Activated naive CD4-positive, alpha-beta T cell treated with Interleukin-2 at 50 U/mL for 16 hours (primary cell): Measurements from ENCODE around the gene DENND4B.
"Not testable (repeated sequence)": the region's sequence is repeated elsewhere in the genome, so short reads cannot be mapped to it uniquely, and the experiment has no call there.

Experiments
- DNase-seq: peaks from one replicate; pipeline ENCODE4 v3.0.0-alpha.2; 2020

DENND4B gene

DNA sequence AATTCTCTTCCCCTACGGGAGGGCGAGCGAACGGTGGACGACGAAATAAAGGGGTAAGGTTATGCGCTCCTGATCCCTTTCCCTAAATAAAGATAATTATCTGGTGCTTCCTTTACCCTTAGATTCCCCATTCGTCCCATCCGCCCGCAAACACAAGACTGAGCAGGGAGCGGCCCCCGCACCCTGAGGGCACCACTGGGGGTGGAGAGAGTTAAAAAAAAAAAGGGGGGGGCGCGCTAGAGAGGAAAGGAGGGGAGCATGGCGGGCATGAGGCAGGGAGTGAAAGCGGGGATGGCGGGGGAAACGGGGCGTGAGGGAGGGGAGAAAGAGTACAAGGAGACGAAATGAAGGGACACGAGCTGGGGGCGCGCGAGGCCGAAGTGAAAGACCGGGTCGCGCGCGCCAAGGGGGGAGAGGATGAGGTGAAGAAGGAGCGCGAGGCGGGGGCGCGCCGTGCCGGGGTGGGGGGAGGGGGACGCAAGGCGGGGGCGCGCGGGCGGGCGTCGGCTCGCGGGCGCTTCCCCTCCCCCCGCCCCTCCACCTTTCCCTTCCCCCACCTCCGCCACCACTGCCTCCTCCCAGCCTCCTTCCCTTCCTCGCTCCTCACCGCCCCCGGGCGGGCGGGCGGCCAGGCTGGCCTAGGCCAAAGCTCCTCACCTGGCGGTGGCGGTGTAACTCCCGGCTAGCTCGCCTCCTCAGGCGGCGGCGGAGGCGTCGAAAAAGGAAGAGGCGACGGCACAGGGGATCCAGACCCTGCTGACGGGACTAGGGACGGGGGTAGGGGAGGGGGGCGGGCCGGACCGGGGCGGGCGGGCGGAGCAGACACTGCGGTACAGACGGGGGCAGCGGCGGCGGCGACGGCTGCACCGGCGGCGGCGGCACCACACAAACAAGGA lies 24.2 kb downstream of the DENND4B start:
- DNase-seq, result peak; percentile 61

DNA sequence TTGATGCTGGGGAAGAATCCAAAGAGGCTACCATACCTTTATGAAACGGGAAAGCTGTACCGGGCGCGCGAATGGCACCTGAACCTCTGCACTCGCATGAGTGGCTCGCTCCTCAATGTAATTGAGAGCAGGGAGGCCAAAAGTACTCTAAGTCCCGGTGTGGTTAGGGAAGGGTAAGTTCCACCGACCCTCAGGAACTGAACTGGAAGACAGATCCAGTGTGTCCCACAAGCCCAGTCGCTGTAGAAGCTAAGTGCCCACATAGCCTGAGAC lies 24.8 kb downstream of the DENND4B start:
- no peak for DNase-seq

DNA sequence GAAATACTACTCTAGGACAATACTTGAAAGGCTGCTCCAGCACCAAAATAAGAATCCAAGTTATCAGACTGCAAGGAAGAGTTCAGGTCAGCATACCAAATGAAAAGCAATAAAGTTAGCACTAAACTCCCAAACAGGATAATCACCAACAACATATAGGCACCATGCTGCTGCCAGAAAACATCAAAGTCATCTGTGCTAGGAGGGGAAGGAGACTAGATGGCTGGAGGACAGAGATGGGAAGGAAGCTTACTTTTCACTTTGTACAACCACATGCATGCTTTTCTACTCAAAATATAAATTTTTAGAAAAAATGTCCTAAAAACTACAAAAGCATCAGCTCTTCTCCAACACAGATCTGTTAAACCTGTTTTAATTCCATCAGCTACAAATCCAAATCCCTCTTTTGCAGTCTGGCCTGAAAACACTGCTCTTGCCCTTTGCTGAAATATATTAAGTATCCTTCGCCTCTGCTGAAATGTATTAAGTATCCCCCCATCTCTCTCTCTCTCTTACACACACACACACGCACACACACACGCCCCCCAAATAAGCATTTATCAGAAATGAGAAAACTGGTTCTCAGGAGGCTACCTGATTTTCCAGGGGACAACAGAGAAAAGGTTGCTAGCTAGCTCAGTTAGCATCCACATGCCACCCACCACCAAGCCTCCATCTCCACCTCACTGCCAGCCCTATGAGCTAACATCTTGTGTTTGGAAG lies 25.3 kb downstream of the DENND4B start:
- DNase-seq, result no peak

DNA sequence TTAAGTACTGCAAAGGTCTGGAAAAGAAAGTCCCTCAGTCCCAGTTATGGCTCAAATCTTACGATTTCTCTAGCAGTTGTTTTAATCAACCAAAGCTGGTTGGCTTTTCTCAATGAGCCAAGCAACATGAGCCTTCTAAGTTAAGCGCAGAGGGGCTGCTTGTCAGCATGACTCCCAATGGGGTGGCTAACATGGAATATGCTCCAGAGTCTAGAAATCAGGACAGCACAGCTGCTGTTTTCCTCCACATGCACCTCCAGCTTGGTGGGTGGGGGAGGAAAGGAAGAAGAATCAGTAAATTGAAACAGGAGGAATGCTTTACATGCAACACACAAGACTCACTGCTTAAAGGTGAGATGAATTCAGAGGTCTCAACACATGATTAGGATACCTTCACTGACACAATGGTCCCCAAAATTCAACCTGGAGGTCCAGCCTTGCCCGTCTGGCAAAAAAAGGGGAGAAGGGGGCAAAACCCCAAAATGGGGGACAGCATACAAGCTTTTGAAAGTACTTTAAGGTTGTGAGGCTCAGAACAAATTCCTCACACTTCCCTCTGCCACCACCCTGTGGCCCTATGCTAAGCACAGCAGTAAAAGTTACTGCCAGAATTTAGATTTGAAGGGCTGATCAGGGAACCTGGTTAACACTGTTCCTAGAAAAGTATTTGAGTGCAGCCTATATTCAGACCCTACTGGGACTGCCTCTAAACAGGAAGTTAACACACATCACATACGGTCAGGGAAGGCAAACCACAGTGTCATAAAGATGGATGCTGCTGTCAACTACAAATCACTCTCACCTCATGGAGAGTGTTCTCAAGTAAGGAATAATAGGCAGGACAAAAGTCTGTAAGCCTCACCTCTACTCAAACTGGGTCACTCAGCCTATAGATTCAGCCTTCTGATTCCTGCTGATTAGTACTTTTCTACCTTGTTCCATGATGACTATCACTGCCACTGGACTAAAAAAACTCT lies 26.4 kb downstream of the DENND4B start:
- DNase-seq, result no peak

DNA sequence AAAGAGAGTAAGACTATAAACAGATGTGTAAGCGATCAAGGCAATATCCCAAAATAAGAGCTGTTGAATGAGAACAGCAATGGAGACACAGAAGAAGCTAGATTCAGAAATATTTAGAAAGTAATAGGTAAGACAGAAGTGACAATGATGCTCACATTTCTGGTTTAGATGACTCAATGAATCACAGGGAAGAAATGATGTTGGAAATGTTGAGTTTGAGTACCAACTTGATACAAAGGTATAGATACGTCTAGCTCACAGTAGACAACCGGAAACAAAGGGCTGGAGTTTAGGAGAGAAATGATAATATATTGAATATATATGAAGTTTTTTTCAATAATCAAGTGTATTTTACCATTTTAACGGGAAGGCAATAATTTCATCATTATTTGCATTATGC lies 30.2 kb downstream of the DENND4B start:
- DNase-seq, result no peak

DNA sequence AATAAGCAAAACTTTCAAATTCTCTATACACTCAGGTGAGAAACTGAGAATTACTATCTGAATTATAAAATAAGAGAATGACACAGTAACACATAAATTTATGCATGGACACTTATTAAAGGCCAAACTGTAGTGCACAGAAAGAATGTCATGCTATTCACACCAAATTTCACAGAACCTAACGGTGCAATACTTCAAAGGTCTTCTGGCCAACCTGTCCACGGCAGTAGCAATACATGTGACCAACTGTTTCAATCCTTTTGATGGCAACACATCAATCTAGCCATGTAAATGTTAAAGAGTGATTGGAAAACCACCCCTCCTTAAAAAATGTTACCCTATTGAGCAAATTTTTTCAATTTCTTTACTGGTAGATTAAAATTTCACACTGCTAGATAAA lies 34.2 kb downstream of the DENND4B start:
- DNase-seq, result no peak

DNA sequence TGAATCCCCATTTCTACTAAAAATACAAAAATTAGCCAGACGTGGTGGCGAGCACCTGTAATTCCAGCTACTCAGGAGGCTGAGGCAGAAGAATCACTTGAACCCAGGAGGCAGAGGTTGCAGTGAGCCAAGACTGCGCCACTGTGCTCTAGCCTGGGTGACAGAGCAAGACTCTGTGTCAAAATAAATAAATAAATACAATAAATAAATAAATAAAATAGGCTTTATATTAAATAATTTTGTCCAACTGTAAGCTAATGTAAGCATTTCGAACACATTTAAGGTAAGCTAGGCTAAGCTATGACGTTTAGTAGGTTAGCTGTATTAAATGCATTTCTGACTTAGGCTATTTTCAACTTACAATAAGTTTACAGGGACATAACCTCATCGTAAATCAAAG lies 36.0 kb downstream of the DENND4B start:
- not testable (repeated sequence) for DNase-seq

DNA sequence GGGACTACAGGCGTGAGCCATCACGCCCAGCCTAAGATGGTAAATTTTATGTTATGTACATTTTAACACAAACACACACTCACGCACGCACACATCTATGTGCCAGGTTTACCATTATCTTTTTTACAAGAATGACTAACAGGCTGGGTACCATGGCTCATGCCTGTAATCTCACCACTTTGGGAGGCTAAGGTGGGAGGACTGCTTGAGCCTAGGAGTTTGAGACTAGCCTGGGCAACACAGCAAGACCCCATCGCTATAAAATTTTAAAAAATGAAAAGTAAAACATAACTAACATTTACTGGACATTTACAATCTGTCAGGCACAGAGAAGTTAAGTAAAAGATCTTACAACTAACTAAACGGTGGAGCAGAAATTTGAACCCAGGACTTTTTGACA lies 38.4 kb downstream of the DENND4B start:
- no peak for DNase-seq

DNA sequence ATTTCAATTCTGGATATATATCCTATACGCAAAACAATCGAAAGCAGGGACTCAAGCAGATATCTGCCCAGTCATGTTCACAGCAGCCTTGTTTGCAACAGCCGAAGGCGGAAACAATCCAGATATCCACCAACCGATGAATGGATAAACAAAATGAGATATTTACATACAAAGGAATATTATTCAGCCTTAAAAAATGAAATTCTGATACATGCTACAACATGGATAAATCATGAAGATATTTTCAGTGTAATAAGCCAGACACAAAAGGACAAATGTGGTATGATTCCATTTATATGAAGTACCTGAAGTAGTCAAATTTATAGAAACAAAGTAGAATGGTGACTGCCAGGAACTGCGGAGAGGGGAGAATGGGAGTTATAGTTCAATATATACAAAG lies 39.4 kb downstream of the DENND4B start:
- no peak for DNase-seq

DNA sequence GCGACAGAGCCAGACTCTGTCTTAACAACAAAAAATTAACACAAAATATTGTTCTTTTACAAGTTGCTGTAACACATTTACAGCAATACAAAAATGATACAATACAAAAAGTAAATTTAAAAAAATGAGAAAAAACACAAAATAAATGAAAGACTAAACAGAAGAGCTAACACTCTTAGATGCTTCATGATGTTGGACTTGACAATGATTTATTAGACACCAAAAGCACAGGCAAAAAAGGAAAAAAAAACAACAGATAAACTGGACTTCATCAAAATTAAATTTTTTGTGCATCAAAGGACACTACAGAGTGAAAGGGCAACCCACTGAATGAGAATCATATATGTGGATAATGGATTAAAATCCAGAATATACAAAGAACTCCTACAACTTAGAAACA lies 40.1 kb downstream of the DENND4B start:
- no peak for DNase-seq

DNA sequence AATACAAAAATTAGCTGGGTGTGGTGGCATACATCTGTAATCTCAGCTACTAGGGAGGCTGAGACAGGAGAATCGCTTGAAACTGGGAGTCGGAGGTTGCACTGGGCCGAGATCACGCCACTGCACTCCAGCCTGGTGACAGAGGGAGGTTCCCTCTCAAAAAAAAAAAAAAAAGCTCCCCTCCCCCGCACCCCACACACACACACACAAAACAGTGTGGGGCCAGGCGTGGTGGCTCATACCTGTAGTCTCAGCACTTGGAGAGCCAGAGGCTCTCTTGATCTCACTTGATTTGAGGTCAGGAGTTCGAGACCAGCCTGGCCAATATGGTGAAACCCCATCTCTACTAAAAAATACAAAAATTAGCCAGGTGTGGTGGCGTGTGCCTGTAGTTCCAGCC lies 40.6 kb downstream of the DENND4B start:
- not testable (repeated sequence) for DNase-seq

DNA sequence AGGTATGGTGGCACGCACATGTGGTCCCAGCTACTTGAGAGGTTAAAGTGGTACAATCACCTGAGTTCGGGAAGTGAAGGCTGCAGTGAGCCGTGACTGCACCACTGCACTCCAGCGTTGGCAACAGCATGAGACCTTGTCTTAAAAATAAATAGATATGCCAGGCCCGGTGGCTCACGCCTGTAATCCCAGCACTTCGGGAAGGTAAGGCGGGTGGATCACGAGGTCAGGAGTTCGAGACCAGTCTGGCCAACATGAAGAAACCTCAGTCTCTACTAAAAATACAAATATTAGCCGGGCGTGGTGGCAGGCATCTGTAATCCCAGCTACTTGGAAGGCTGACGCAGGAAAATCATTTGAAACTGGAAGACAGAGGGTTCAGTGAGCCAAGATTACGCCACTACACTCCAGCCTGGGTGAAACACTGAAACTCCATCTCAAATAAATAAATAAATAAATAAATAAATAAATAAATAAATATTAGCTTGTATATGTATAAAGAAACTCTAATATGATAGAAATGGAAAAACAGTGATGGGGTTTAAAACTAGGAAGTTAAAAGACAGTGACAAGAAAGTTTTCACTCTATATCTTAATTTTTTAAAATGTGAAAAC lies 42.6 kb downstream of the DENND4B start:
- DNase-seq, result no peak

DNA sequence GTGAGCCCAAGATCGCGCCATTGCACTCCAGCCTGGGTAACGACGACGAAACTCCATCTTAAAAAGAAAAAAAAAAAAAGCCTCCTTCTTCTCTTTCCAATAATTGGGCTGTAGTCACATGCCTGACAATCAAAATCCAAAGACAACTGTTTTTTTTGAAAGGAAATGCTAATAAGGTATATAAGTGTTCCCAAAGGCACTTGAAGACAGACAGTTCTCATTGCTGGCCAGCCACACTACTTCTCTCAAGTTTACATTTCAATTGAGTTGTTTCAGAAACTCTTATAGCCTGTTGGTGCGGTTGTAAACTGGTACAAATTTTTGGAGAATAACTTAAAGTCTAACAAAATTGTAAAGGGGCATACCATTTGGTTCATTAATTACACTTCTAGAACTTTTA lies 47.0 kb downstream of the DENND4B start:
- no peak for DNase-seq

DNA sequence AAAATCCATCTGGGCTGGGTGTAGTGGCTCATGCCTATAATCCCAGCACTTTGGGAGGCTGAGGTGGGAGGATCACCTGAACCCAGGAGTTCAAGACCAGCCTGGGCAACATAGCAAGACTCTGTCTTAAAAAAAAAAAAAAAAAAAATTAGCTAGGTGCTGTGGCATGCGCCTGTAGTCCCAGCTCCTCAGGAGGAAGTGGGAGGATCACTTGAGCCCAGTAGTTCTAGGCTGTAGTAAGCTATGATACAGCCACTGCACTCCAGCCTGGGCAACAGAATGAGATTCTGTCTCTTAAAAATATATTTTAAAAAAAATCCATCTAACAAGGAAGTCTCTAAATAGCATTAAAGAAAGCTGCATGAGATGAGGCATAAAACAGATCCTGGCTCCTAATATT lies 50.7 kb downstream of the DENND4B start:
- DNase-seq, result not testable (repeated sequence)

DNA sequence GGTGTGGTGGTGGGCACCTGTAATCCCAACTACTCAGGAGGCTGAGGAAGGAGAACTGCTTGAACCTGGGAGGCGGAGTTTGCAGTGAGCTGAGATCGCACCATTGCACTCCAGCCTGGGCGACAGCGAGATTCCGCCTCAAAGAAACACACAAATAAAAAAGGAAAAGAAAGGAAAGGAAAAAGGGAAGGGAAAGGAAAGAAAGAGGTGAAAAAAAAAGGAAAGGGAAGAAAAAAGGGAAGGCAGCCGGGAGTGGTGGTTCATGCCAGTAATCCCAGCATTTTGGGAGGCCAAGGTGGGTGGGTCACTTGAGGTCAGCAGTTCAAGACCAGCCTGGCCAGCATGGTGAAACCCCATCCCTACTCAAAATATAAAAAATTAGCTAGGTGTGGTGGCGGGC lies 55.5 kb downstream of the DENND4B start:
- DNase-seq, result not testable (repeated sequence)

DNA sequence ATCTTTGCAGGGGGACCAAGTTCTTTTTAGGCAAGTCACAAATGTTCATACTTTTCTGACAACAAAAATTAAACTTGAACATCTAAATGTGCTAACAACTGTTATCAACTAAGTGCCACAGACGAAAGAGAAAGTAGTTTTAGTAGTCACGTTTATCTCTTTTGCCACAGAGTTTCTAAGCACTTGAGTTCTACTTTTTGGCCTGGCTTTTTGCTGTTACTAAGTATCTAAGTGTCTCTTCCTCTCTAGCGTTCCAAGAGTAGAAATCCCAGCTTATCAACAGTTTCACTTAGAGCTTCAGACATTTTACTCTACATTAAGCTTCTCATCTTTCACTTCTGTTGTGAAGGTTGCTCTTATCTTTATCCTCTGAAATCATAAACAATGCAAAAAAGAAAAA lies 58.0 kb downstream of the DENND4B start:
- no peak for DNase-seq

DNA sequence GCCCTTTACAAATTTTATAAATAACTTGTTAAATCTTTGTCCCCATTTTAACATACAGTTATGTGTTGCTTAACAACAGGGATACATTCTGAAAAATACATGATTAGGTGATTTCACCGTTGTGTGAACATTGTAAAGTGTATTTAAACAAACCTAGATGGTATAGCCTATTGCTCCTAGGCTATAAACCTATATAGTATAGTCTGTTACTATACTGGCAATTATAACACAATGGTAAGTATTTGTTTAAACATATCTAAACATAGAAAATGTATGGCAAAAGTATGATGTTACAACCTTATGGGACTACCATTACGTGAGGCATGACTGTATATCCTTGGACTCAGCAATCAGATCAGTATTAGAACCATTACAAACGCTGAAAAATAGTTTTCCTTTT lies 60.4 kb downstream of the DENND4B start:
- no peak for DNase-seq

DNA sequence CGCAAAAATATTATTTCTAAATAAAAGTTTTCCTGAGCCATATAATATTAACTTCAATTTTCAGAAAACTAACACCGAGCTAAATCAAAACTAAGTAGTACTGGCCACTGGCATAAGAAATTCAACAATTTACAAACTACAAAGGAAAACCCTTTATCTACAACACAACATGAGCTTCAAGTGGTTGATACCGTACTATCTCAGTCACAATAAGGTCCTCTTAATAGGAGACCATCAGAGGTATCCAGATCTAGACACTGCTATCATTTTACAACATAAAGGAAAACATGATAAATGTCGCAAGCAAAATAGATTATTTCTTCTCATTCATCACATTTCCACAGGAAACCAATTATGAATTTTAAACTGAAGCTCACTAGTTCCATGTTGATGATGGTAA lies 63.3 kb downstream of the DENND4B start:
- no peak for DNase-seq

DNA sequence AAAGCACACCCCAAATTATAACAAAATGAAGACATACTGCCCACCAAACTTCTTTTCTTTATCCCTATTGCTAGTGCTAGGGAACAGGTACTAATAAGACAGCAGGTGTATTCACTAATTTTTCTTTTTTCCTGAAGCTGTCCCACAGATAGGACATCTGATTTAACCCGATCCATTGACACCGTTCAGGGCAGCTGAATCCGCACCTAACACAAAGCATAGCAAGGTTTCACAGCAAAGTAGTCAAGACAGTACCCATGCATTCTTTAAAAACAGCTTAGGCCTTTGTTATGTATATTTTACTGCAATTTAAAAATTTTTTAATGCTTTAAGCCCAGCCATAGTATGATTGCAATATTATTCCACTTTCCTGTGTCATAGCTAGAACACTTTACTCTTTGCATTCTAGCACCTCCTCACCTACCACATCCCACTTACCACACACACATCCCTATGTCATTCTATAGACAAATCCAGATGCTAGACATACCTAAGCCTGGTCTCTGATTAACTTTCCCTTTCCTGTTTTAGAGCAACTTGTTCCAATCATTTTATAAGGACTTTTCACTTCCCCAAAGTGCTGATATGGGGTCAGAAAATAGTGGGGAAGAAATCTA lies 64.1 kb downstream of the DENND4B start:
- no peak for DNase-seq

DNA sequence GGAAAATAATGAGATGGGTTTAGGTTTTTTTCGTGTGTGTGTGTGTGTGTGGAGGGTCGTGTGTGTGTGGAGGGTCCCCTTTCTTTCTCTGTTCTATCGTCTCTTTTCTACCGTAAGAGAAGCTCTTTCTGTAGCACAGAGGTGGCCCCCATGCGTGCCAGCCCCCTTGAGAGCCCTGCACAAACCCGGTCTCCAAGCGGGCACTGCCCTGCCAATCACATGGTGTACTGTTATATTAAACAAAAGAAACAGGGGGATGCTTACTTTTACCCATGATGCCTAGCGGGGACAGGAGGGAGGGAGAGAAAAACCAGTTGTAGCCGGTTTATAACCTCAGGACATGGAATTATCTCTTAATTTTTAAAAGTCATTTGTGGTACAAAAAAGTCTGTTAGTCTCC lies 64.8 kb downstream of the DENND4B start:
- DNase-seq, result no peak

DNA sequence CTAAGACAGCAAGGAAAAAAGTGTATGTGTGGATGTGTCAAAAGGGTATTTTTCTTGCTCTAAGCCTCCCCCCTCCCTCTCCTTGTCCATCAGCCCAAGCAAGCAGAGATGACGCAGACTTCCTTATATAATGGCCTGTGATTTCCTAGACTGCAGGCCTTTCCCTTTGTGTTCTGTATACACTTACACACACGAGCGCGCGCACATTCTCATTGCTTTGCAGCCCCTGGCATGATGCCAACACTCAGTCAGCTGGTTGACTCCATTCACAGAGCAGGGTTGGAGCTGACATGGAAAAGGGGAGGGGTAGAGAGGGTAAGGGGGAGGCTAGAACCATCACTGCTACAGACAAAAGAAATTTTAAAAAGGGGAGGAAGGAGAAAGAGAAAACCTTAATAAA lies 65.6 kb downstream of the DENND4B start:
- DNase-seq, result no peak

DNA sequence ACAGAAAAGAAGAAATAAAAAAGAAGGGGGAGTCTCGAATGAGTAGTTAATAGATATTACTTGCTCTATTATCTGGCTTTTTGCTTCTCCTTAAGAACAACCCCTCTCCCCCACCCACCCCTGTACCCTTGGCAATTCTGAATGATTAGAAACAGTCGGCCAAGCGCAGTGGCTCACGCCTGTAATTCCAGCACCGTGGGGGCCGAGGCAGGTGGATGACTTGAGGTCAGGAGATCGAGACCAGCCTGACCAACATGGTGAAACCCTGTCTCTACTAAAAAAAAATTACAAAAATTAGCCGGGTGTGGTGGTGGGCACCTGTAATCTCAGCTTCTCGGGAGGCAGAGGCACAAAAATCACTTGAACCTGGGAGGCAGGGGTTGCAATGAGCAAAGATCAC lies 66.5 kb downstream of the DENND4B start:
- DNase-seq, result no peak
